Dendritic cell treated with granulocyte-macrophage colony-stimulating factor and Interleukin-4, amounts not matched to agents 40 ng/mL and 50 ng/mL, for 4 days (primary cell): ENCODE data around the gene LMO1.

Source experiments
- H3K27ac Mint-ChIP-seq: one replicate; pipeline ENCODE4 v1.8.0; 2022; ENCODE audit warnings: mild to moderate bottlenecking, mixed read lengths
- H3K27me3 Mint-ChIP-seq: one replicate; pipeline ENCODE4 v1.8.0; 2022; ENCODE audit warnings: mild to moderate bottlenecking, mixed read lengths
- H3K36me3 Mint-ChIP-seq: one replicate; pipeline ENCODE4 v1.8.0; 2022; ENCODE audit warnings: low read depth, mixed read lengths
- H3K4me1 Mint-ChIP-seq: one replicate; pipeline ENCODE4 v1.8.0; 2022; ENCODE audit warnings: low read depth, mixed read lengths
- H3K4me3 Mint-ChIP-seq: one replicate; pipeline ENCODE4 v1.8.0; 2022; ENCODE audit warnings: mild to moderate bottlenecking, moderate library complexity, mixed read lengths
- H3K9me3 Mint-ChIP-seq: one replicate; pipeline ENCODE4 v1.8.0; 2022; ENCODE audit warnings: mixed read lengths
- intact Hi-C: fragments of 100-400 bp; cut with micrococcal nuclease; formaldehyde crosslinking; loops from one replicate; pipeline ENCODE4 v1.15.0; 2022

The LMO1 gene

GRCh38 chr11:8263769-8264410, at the start of gene LMO1:
Gene LMO1 (minus strand): TSS chr11:8263878. CDS start chr11:8263362, 516 bp downstream.
- Mint-ChIP-seq H3K4me3 (peak within 1 kb of the TSS; percentile 63), H3K9me3 (no peaks in the 10 kb centered on the region), H3K4me1 (peaks cover 17% of the 10 kb centered on the region), H3K36me3 (no peaks in the 10 kb centered on the region), H3K27me3 (peaks cover 92% of the 10 kb centered on the region), H3K27ac (no peak within 1 kb of the TSS)
- intact Hi-C loops, result loop anchor here (1.0 to 5.0 kb wide), 3 partner anchors 39 to 72 kb away; no protein-coding TSS in a partner anchor

GRCh38 chr11:8312986-8313385, 49.3 kb upstream of the LMO1 start:
- no peak overlapping the region for H3K4me3 Mint-ChIP-seq
- H3K36me3 Mint-ChIP-seq, result no peaks in the 10 kb centered on the region
- H3K4me1 Mint-ChIP-seq, result no peaks in the 10 kb centered on the region
- no peak overlapping the region for H3K27ac Mint-ChIP-seq
- no peaks in the 10 kb centered on the region for H3K27me3 Mint-ChIP-seq
- intact Hi-C loops, result no loop called here
- H3K9me3 Mint-ChIP-seq, result no peaks in the 10 kb centered on the region

GRCh38 chr11:8311366-8311765, 47.7 kb upstream of the LMO1 start:
- Mint-ChIP-seq H3K27ac (no peak overlapping the region), H3K27me3 (no peaks in the 10 kb centered on the region), H3K4me1 (no peaks in the 10 kb centered on the region), H3K36me3 (no peaks in the 10 kb centered on the region), H3K9me3 (no peaks in the 10 kb centered on the region), H3K4me3 (no peak overlapping the region)
- intact Hi-C loops, result no loop called here

GRCh38 chr11:8310743-8311298, 47.1 kb upstream of the LMO1 start:
- no peaks in the 10 kb centered on the region for H3K27me3 Mint-ChIP-seq
- no peaks in the 10 kb centered on the region for H3K9me3 Mint-ChIP-seq
- no peaks in the 10 kb centered on the region for H3K36me3 Mint-ChIP-seq
- no peaks in the 10 kb centered on the region for H3K4me1 Mint-ChIP-seq
- intact Hi-C loops, result no loop called here
- no peak overlapping the region for H3K27ac Mint-ChIP-seq
- H3K4me3 Mint-ChIP-seq, result no peak overlapping the region

- no peak overlapping the region for H3K27ac Mint-ChIP-seq
- no peak overlapping the region for H3K4me3 Mint-ChIP-seq
- intact Hi-C loops, result no loop called here
- H3K9me3 Mint-ChIP-seq, result peaks cover 3% of the 10 kb centered on the region
- no peaks in the 10 kb centered on the region for H3K4me1 Mint-ChIP-seq
- no peaks in the 10 kb centered on the region for H3K36me3 Mint-ChIP-seq
- H3K27me3 Mint-ChIP-seq, result no peaks in the 10 kb centered on the region
Measured at GRCh38 chr11:8309862-8310261, 46.2 kb upstream of the LMO1 start.

- H3K4me1 Mint-ChIP-seq, result no peaks in the 10 kb centered on the region
- H3K27me3 Mint-ChIP-seq, result peaks cover 2% of the 10 kb centered on the region
- no peak overlapping the region for H3K4me3 Mint-ChIP-seq
- no peak overlapping the region for H3K27ac Mint-ChIP-seq
- intact Hi-C loops, result no loop called here
- peaks cover 8% of the 10 kb centered on the region for H3K9me3 Mint-ChIP-seq
- H3K36me3 Mint-ChIP-seq, result no peaks in the 10 kb centered on the region
Measured at GRCh38 chr11:8309311-8309710, 45.6 kb upstream of the LMO1 start.

GRCh38 chr11:8307601-8308000, 43.9 kb upstream of the LMO1 start:
- no peaks in the 10 kb centered on the region for H3K36me3 Mint-ChIP-seq
- H3K4me3 Mint-ChIP-seq, result no peak overlapping the region
- intact Hi-C loops, result no loop called here
- H3K27me3 Mint-ChIP-seq, result peaks cover 4% of the 10 kb centered on the region
- H3K4me1 Mint-ChIP-seq, result no peaks in the 10 kb centered on the region
- H3K9me3 Mint-ChIP-seq, result peaks cover 18% of the 10 kb centered on the region
- H3K27ac Mint-ChIP-seq, result no peak overlapping the region

GRCh38 chr11:8301622-8302021, 37.9 kb upstream of the LMO1 start:
- intact Hi-C loops, result no loop called here
- H3K9me3 Mint-ChIP-seq, result peaks cover 26% of the 10 kb centered on the region

GRCh38 chr11:8298801-8299786, 35.4 kb upstream of the LMO1 start:
- Mint-ChIP-seq H3K27ac (no peak overlapping the region), H3K4me3 (no peak overlapping the region), H3K27me3 (peaks cover 11% of the 10 kb centered on the region), H3K36me3 (no peaks in the 10 kb centered on the region), H3K9me3 (peaks cover 16% of the 10 kb centered on the region), H3K4me1 (no peaks in the 10 kb centered on the region)
- intact Hi-C loops, result no loop called here

More at GRCh38 chr11:8301622-8302021, 37.9 kb upstream of the LMO1 start:
- Mint-ChIP-seq H3K36me3 (no peaks in the 10 kb centered on the region), H3K27ac (no peak overlapping the region), H3K27me3 (peaks cover 13% of the 10 kb centered on the region), H3K4me3 (no peak overlapping the region), H3K4me1 (no peaks in the 10 kb centered on the region)

GRCh38 chr11:8297781-8298440, 34.2 kb upstream of the LMO1 start:
- Mint-ChIP-seq H3K4me1 (no peaks in the 10 kb centered on the region), H3K27ac (no peak overlapping the region), H3K27me3 (peaks cover 11% of the 10 kb centered on the region), H3K4me3 (no peak overlapping the region), H3K9me3 (peaks cover 11% of the 10 kb centered on the region), H3K36me3 (no peaks in the 10 kb centered on the region)
- intact Hi-C loops, result no loop called here

- Mint-ChIP-seq H3K9me3 (peaks cover 1% of the 10 kb centered on the region), H3K4me3 (no peak overlapping the region), H3K4me1 (no peaks in the 10 kb centered on the region), H3K36me3 (no peaks in the 10 kb centered on the region), H3K27ac (no peak overlapping the region), H3K27me3 (peaks cover 7% of the 10 kb centered on the region)
- intact Hi-C loops, result no loop called here
Measured at GRCh38 chr11:8296872-8297271, 33.2 kb upstream of the LMO1 start.

GRCh38 chr11:8296038-8296649, 32.5 kb upstream of the LMO1 start:
- no peak overlapping the region for H3K27ac Mint-ChIP-seq
- no peaks in the 10 kb centered on the region for H3K36me3 Mint-ChIP-seq
- peaks cover 6% of the 10 kb centered on the region for H3K27me3 Mint-ChIP-seq
- no peaks in the 10 kb centered on the region for H3K9me3 Mint-ChIP-seq
- intact Hi-C loops, result no loop called here
- H3K4me3 Mint-ChIP-seq, result no peak overlapping the region
- H3K4me1 Mint-ChIP-seq, result no peaks in the 10 kb centered on the region

- intact Hi-C loops, result no loop called here
- Mint-ChIP-seq H3K27me3 (peaks cover 4% of the 10 kb centered on the region), H3K4me3 (no peak overlapping the region), H3K27ac (no peak overlapping the region), H3K4me1 (no peaks in the 10 kb centered on the region), H3K36me3 (no peaks in the 10 kb centered on the region), H3K9me3 (no peaks in the 10 kb centered on the region)
Measured at GRCh38 chr11:8294251-8294935, 30.7 kb upstream of the LMO1 start.
